K562 (cell line): Measurements from ENCODE around the gene NODAL. TPM values are rescaled to one million over a fixed set of nuclear protein-coding genes. Genes with fewer than 3 reads are reported as not detected.

Experiments used
- ATAC-seq: fragments of 200-7000 bp; cut with Tn5 transposase; 3 replicates; pipeline ENCODE4 v1.9.1; 2020; ENCODE audit warnings: moderate library complexity
- BruUV-seq: library from RNA; stranded (reverse); fragments of 400-500 nt; replicated peaks from 2 replicates; lab custom pipeline; 2021; lab: Mats Ljungman, UMichigan
- CTCF ChIA-PET: fragments of 300-600 bp; formaldehyde crosslinking; extraction: SDS; loops from one replicate; lab custom pipeline; 2021; ENCODE audit warnings: low intra/inter-chr PET ratio; lab: Yijun Ruan, JAX
- POLR2A ChIA-PET: fragments of 300-600, 350-650 bp; sonication (Branson Sonifier 250); formaldehyde crosslinking; extraction: SDS; loops from one replicate; lab custom pipeline; 2021; ENCODE audit warnings: antibody characterized with exemption, inconsistent platforms; lab: Yijun Ruan, JAX
- DNase-seq, 4 experiments: peaks; one replicate each; pipeline versions ENCODE4 v3.0.0 to v3.0.0-alpha.2; 2011 to 2018; ENCODE audit warnings: low spot score in 3 of 4, mixed read lengths in 3 of 4; ENCODE audit errors: extremely low read depth in 1 of 4
- FAIRE-seq: peaks from 2 replicates; lab custom pipeline; 2011; peaks lifted over from hg19 to GRCh38; lab: Jason Lieb, UNC
- H2AFZ ChIP-seq: 2 replicates; pipeline ENCODE4 v1.6.0; 2011; ENCODE audit warnings: low read depth, low read length, control low read depth, inconsistent platforms
- H3K27ac ChIP-seq: fragments of 200-600 bp; 3 replicates; pipeline ENCODE4 v1.8.0; 2011; ENCODE audit warnings: low read depth, mild to moderate bottlenecking, control low read depth, inconsistent platforms, low read length, moderate library complexity, mixed read lengths; ENCODE audit errors: extremely low read depth
- H3K27me3 ChIP-seq, 2 experiments: fragments of 300-600 bp in 1 of 2; 2 replicates in 1 of 2; 3 replicates in 1 of 2; pipeline versions ENCODE4 v1.6.0 to v1.8.0; 2011; ENCODE audit warnings: inconsistent platforms in 2 of 2, low read length in 2 of 2, mild to moderate bottlenecking in 1 of 2, mixed read lengths in 1 of 2, moderate library complexity in 1 of 2; ENCODE audit not compliant: control insufficient read depth in 2 of 2, insufficient read depth in 2 of 2
- H3K36me3 ChIP-seq: fragments of 300-600 bp; 3 replicates; pipeline ENCODE4 v1.8.0; 2011; ENCODE audit warnings: mild to moderate bottlenecking, low read length, inconsistent platforms; ENCODE audit not compliant: control insufficient read depth, insufficient read depth
- H3K4me1 ChIP-seq, 2 experiments: fragments of 200-600 bp in 1 of 2; replicated peaks in 1 of 2; 2 replicates in 1 of 2; 3 replicates in 1 of 2; pipeline versions ENCODE4 v1.5.1 to v1.8.0; 2011; ENCODE audit warnings: inconsistent platforms in 2 of 2, low read length in 2 of 2, mild to moderate bottlenecking in 1 of 2, mixed read lengths in 1 of 2, moderate library complexity in 1 of 2; ENCODE audit not compliant: control insufficient read depth in 2 of 2, insufficient read depth in 2 of 2
- H3K4me2 ChIP-seq: 2 replicates; pipeline ENCODE4 v1.6.1; 2011; ENCODE audit warnings: low read length, control low read depth, inconsistent platforms, mixed read lengths; ENCODE audit not compliant: insufficient read depth
- H3K4me3 ChIP-seq: fragments of 200-600 bp; sonication (generic), shearing (Covaris generic); 2 replicates; pipeline ENCODE4 v1.5.1; 2016; ENCODE audit warnings: control low read depth, inconsistent platforms
- H3K79me2 ChIP-seq: fragments of 200-600 bp; 3 replicates; pipeline ENCODE4 v1.8.0; 2011; ENCODE audit warnings: low read length, inconsistent platforms; ENCODE audit not compliant: control insufficient read depth, insufficient read depth
- H3K9ac ChIP-seq, 2 experiments: 2 replicates each; pipeline versions ENCODE4 v1.6.0 to v1.6.1; 2011; ENCODE audit warnings: low read depth in 2 of 2, low read length in 2 of 2, control low read depth in 1 of 2, inconsistent platforms in 1 of 2, mild to moderate bottlenecking in 1 of 2, mixed read lengths in 1 of 2; ENCODE audit not compliant: insufficient read depth in 1 of 2
- H3K9me1 ChIP-seq: one replicate; pipeline ENCODE4 v1.6.0; 2011; ENCODE audit warnings: inconsistent platforms, mild to moderate bottlenecking, low read length, moderate library complexity; ENCODE audit not compliant: control insufficient read depth, insufficient read depth
- H3K9me3 ChIP-seq: replicated peaks from 2 replicates; pipeline ENCODE4 v1.5.1; 2011; ENCODE audit warnings: low read depth, low read length, inconsistent platforms; ENCODE audit not compliant: control insufficient read depth, insufficient read depth
- H4K20me1 ChIP-seq: replicated peaks from 2 replicates; pipeline ENCODE4 v1.6.1; 2011; ENCODE audit warnings: low read length, inconsistent platforms, mixed read lengths; ENCODE audit not compliant: control insufficient read depth, insufficient read depth
- ESRRA ChIP-seq: fragments of 450-650 bp; IDR thresholded peaks from 2 replicates; pipeline ENCODE4 v1.6.1; 2014; ENCODE audit warnings: low read depth, mild to moderate bottlenecking, moderate library complexity, borderline replicate concordance
- GTF2A2 ChIP-seq: IDR thresholded peaks from 2 replicates; pipeline ENCODE4 v1.6.1; 2016; ENCODE audit warnings: mild to moderate bottlenecking, missing genetic modification characterization, missing compliant biosample characterization
- MYNN ChIP-seq, 2 experiments: sonication (generic); formaldehyde crosslinking in 1 of 2; IDR thresholded peaks; 2 replicates each; pipeline versions ENCODE4 v1.5.0 to v1.6.1; 2016 to 2020; ENCODE audit warnings: antibody characterized with exemption in 1 of 2, missing genetic modification reagents in 1 of 2
- WGBS: fragments of 100-300 bp; shearing (Covaris generic); methylation state at CpG from one replicate; pipeline ENCODE4 v1.1.6; 2016; ENCODE audit warnings: low coverage, mixed read lengths; ENCODE audit not compliant: insufficient coverage; ENCODE audit errors: missing lambda C conversion rate; 5-methylcytosine and 5-hydroxymethylcytosine counted together
- in situ Hi-C: fragments of 300-500 bp; cut with MboI; formaldehyde crosslinking; loops from 4 replicates; pipeline ENCODE4 v1.15.0; 2018; ENCODE audit warnings: inconsistent platforms, mixed read lengths
- intact Hi-C: fragments of 100-400 bp; cut with micrococcal nuclease; formaldehyde crosslinking; loops from 2 replicates; pipeline ENCODE4 v1.14.2; 2022
- polyA plus RNA-seq, 8 experiments: library from polyadenylated mRNA; depleted of rRNA in 4 of 8; stranded (reverse) in 5 of 8; unstranded in 3 of 8; fragments of >200 nt; fragmentation: Nextera tagmentation in 2 of 8; fragmentation: Illumina TruSeq in 1 of 8; extraction: Ambion mirVana in 2 of 8; extraction: Trizol in 1 of 8; gene quantifications; 2 replicates each; pipeline versions ENCODE4 v1.2.1 to v1.2.3, GENCODE V29; 2011 to 2014; ENCODE audit warnings: inconsistent platforms in 1 of 8, missing spikeins in 1 of 8
- total RNA-seq, 7 experiments: library from RNA; depleted of rRNA in 6 of 7; stranded (reverse); fragments of >200 nt in 6 of 7; fragmentation: Illumina TruSeq in 2 of 7; extraction: Trizol in 2 of 7; gene quantifications; 2 replicates each; pipeline versions ENCODE4 v1.2.1 to v1.2.3, GENCODE V29; 2011 to 2021; ENCODE audit warnings: low replicate concordance in 1 of 7

Gene NODAL
- total and polyA plus RNA-seq, 9 of the 15 experiments (the other 6 are each of a cell fraction or from before 2014, with no cell fraction given) = not detected

- TF ChIP-seq MYNN (IDR thresholded peaks at IDR 0.05) = no peak
- no peak for TF ChIP-seq MYNN (CRISPR knock-in tag; IDR thresholded peaks at IDR 0.05)
- no peak for TF ChIP-seq GTF2A2 (tag)
- TF ChIP-seq ESRRA = peak; percentile 68
- Histone ChIP-seq H3K4me3 (no peak overlapping the region), H3K4me2 (no peak overlapping the region), H3K27me3 (peaks cover 48 to 75% of the 10 kb centered on the region in 2 experiments), H3K9ac (no peak overlapping the region), H3K79me2 (no peaks in the 10 kb centered on the region), H3K9me1 (no peaks in the 10 kb centered on the region), H3K9me3 (no peaks in the 10 kb centered on the region), H2AFZ (no peak overlapping the region), H3K36me3 (no peaks in the 10 kb centered on the region), H3K27ac (no peak overlapping the region), H4K20me1 (peaks cover 17% of the 10 kb centered on the region; the same call in 1 of the 2 replicates), H3K4me1 (peaks cover 5 to 15% of the 10 kb centered on the region in 2 experiments; a peak in 3 of 5 replicates)
- POLR2A ChIA-PET = interaction anchor here (1.0 kb wide), 1 partner anchor 16 kb away, joined by 5 read pairs; no protein-coding TSS in a partner anchor
- DNase-seq (peak in 1 of 4 experiments; percentile 29), ATAC-seq (no peak), FAIRE-seq (peak; percentile 35)
- WGBS = under 1% methylated on average over 19 of the region's 19 CpGs
- in situ Hi-C loops = no loop called here
- BruUV-seq = no TSS peak
- CTCF ChIA-PET = no interaction called here
- intact Hi-C loops = loop anchor here (5.0 kb wide), 1 partner anchor 77 kb away; the partner anchor contains the start of gene LRRC20
Observed at GRCh38 chr10:70459061-70459773, 17.7 kb upstream of the NODAL start.
